Activated T-cell treated with anti-CD3 and anti-CD28 coated beads, Interleukin-2, amount 50 U/mL, for 72 hours (primary cell): ENCODE results near the gene ERC1. TPM values are rescaled to one million over a fixed set of nuclear protein-coding genes. Genes with fewer than 3 reads are reported as not detected.

Experiments
- ATAC-seq, 2 donors: fragments of 150-1000 bp; cut with Tn5 transposase; replicated peaks in 1 of 2; 2 replicates each; pipeline ENCODE4 v1.10.0; 2021; ENCODE audit warnings: moderate library complexity in 2 of 2, mild to moderate bottlenecking in 1 of 2
- DNase-seq, 2 donors: peaks; one replicate each; pipeline ENCODE4 v3.0.0; 2021 to 2022; ENCODE audit warnings: mixed read lengths in 1 of 2
- H3K27ac Mint-ChIP-seq: one replicate; pipeline ENCODE4 v1.8.0; 2022; ENCODE audit warnings: mild to moderate bottlenecking, moderate library complexity, mixed read lengths
- H3K27me3 Mint-ChIP-seq: one replicate; pipeline ENCODE4 v1.8.0; 2022; ENCODE audit warnings: low read depth, mixed read lengths
- H3K36me3 Mint-ChIP-seq, 2 donors: one replicate each; pipeline ENCODE4 v1.8.0; 2022; ENCODE audit warnings: mixed read lengths in 2 of 2, mild to moderate bottlenecking in 1 of 2; ENCODE audit not compliant: insufficient read depth in 2 of 2
- H3K4me1 Mint-ChIP-seq: one replicate; pipeline ENCODE4 v1.8.0; 2022; ENCODE audit warnings: low read depth, mixed read lengths
- H3K4me3 Mint-ChIP-seq, 2 donors: one replicate each; pipeline ENCODE4 v1.8.0; 2022; ENCODE audit warnings: mild to moderate bottlenecking in 2 of 2, mixed read lengths in 2 of 2, moderate library complexity in 2 of 2
- H3K9me3 Mint-ChIP-seq, 2 donors: one replicate each; pipeline ENCODE4 v1.8.0; 2022; ENCODE audit warnings: mixed read lengths in 2 of 2
- total RNA-seq, 2 donors: library from RNA; stranded (reverse); gene quantifications; one replicate each; pipeline ENCODE4 v1.2.3, GENCODE V29; 2022

Gene ERC1
- total RNA-seq, 2 donors from 2014 or later = 27.5 to 28.9 TPM

GRCh38 chr12:1403417-1403816 lies 412.4 kb downstream of the ERC1 start:
- ATAC-seq = no peak

DNA sequence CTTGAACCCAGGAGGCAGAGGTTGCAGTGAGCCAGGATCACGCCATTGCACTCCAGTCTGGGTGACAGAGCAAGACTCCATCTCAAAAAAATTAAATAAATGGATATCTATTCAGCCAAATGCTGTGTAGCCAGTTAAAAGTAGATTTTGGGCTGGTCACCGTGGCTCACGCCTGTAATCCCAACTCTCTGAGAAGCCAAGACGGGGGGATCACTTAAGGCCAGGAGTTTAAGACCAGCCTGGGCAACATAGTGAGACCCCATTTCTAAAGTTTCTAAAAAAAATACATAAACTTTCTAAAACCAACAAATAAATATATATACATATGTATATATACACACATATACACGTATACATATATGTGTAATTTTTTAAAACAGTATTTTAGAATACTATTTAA lies 414.6 kb downstream of the ERC1 start:
- Mint-ChIP-seq H3K27me3 (no peaks in the 10 kb centered on the region), H3K36me3 (no peaks in the 10 kb centered on the region), H3K27ac (no peak overlapping the region), H3K4me3 (no peak overlapping the region), H3K4me1 (no peaks in the 10 kb centered on the region), H3K9me3 (no peaks in the 10 kb centered on the region)
- ATAC-seq (no peak), DNase-seq (no peak)

More at GRCh38 chr12:1403417-1403816, 412.4 kb downstream of the ERC1 start:
- DNase-seq = no peak
- Mint-ChIP-seq H3K4me1 (no peaks in the 10 kb centered on the region), H3K36me3 (no peaks in the 10 kb centered on the region), H3K4me3 (no peak overlapping the region), H3K27me3 (no peaks in the 10 kb centered on the region), H3K9me3 (no peaks in the 10 kb centered on the region), H3K27ac (no peak overlapping the region)

DNA sequence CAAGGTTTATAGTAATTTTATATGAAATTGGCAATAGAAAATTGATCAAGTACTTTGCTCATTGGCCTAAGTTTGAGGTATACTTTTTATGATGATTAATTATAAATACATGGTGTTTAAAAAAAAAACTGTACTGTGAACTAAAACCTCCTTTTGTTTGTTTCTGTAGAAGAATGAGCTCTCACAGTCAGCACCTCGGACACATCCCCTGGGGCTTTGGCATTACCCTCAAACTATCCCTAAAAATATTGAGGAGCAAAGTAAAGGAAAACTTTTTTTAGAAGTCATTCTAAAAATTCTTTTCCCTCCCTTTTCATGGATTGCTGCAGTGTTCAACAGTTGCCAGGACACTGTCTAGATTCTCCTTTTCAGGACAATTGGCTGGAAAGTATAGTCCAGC lies 419.8 kb downstream of the ERC1 start:
- Mint-ChIP-seq H3K4me1 (no peaks in the 10 kb centered on the region), H3K4me3 (no peak overlapping the region), H3K27me3 (no peaks in the 10 kb centered on the region)

DNA sequence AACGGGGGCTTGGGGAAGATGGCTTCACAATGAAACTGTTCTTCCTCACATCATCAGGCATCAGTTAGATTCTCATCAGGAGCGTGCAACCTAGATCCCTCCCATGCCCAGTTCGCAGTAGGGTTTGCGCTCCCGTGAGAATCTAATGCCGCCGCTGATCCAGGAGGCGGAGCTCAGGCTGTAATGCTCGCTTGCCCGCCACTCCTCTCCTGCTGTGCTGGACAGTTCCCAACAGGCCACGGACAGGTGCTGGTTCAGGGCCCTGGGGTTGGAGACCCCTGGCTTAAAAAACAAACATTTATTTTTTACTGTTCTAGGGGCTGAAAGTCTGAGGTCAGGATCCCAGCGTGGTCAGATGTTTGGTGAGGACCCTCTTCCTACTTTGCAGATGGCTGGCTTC lies 422.9 kb downstream of the ERC1 start:
- no peaks in the 10 kb centered on the region for H3K9me3 Mint-ChIP-seq
- H3K36me3 Mint-ChIP-seq = no peaks in the 10 kb centered on the region
- no peaks in the 10 kb centered on the region for H3K27me3 Mint-ChIP-seq
- no peaks in the 10 kb centered on the region for H3K4me1 Mint-ChIP-seq
- no peak for ATAC-seq
- DNase-seq = no peak
- H3K27ac Mint-ChIP-seq = no peak overlapping the region
- H3K4me3 Mint-ChIP-seq = no peak overlapping the region

More for the DNA sequence above, 419.8 kb downstream of the ERC1 start:
- no peaks in the 10 kb centered on the region for H3K9me3 Mint-ChIP-seq
- ATAC-seq (no peak), DNase-seq (no peak)
- H3K36me3 Mint-ChIP-seq = no peaks in the 10 kb centered on the region
- H3K27ac Mint-ChIP-seq = no peak overlapping the region

DNA sequence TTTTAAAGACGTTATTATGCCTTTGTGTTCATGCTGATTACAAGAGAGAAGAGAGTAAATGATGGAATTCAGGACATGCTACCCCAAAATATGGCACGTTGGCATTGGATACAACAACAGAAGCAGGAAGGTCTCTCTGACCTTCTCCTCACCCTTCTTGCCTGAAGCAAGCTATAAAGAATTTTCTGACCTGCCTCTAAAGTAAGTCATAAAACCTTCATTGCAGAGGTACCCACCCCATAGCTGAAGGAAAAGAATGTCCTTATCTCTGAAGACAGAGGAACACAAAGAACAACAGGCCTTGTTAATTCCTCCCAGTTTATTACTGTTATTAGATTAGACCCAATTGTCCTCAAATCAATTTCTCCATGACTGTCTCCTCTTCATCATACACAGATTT lies 427.1 kb downstream of the ERC1 start:
- Mint-ChIP-seq H3K4me1 (peaks cover 11% of the 10 kb centered on the region), H3K4me3 (no peak overlapping the region), H3K9me3 (peaks cover 0 to 9% of the 10 kb centered on the region in 2 donors), H3K27me3 (no peaks in the 10 kb centered on the region), H3K36me3 (peaks cover 19 to 20% of the 10 kb centered on the region in 2 donors), H3K27ac (no peak overlapping the region)
- DNase-seq = no peak
- no peak for ATAC-seq

GRCh38 chr12:1419849-1420371 lies 428.9 kb downstream of the ERC1 start:
- Mint-ChIP-seq H3K27me3 (no peaks in the 10 kb centered on the region), H3K4me3 (no peak overlapping the region), H3K27ac (no peak overlapping the region), H3K9me3 (peaks cover 0 to 10% of the 10 kb centered on the region in 2 donors), H3K36me3 (peaks cover 21 to 25% of the 10 kb centered on the region in 2 donors), H3K4me1 (peaks cover 19% of the 10 kb centered on the region)
- no peak for DNase-seq
- no peak for ATAC-seq

- H3K9me3 Mint-ChIP-seq = peaks cover 0 to 10% of the 10 kb centered on the region in 2 donors
- ATAC-seq (no peak), DNase-seq (no peak)
These were observed 430.2 kb downstream of the ERC1 start for GRCh38 chr12:1421091-1421846.

GRCh38 chr12:1422604-1423315 lies 431.7 kb downstream of the ERC1 start:
- Mint-ChIP-seq H3K9me3 (peaks cover 0 to 10% of the 10 kb centered on the region in 2 donors), H3K27ac (peak overlapping the region; percentile 90), H3K27me3 (no peaks in the 10 kb centered on the region), H3K4me1 (peaks cover 19% of the 10 kb centered on the region), H3K36me3 (peaks cover 21 to 25% of the 10 kb centered on the region in 2 donors), H3K4me3 (peak overlapping the region in 1 of 2 donors; percentile 66)
- peak; percentile 54 to 89 for ATAC-seq
- DNase-seq = peak in 1 of 2 donors; percentile 22

More at GRCh38 chr12:1421091-1421846, 430.2 kb downstream of the ERC1 start:
- Mint-ChIP-seq H3K4me3 (no peak overlapping the region), H3K27me3 (no peaks in the 10 kb centered on the region), H3K36me3 (peaks cover 21 to 25% of the 10 kb centered on the region in 2 donors), H3K4me1 (peaks cover 19% of the 10 kb centered on the region), H3K27ac (no peak overlapping the region)

- peaks cover 19 to 23% of the 10 kb centered on the region in 2 donors for H3K36me3 Mint-ChIP-seq
- no peaks in the 10 kb centered on the region for H3K27me3 Mint-ChIP-seq
- peaks cover 19% of the 10 kb centered on the region for H3K4me1 Mint-ChIP-seq
- DNase-seq (no peak), ATAC-seq (no peak)
- peak overlapping the region; percentile 96 for H3K27ac Mint-ChIP-seq
- peak overlapping the region in 1 of 2 donors; percentile 49 for H3K4me3 Mint-ChIP-seq
- peaks cover 0 to 10% of the 10 kb centered on the region in 2 donors for H3K9me3 Mint-ChIP-seq
These were observed 433.8 kb downstream of the ERC1 start for GRCh38 chr12:1424674-1425395.

DNA sequence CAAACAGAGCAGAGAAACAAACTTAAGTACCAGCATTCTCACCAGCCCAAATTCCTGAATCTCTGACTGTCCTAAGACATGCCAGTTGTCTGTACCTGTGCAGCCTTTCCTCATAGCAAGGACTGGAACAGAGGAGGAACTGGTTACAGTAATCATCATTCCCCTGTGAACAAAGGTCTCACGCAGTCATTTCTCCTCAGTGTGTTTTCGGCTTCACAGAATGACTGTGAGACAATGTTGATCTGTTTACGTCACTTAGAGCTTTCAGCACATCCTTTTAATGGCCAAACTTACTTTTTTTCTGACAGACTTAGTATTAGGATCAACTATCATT lies 434.3 kb downstream of the ERC1 start:
- peak overlapping the region; percentile 88 for H3K27ac Mint-ChIP-seq
- peak overlapping the region in 1 of 2 donors; percentile 49 for H3K4me3 Mint-ChIP-seq
- H3K36me3 Mint-ChIP-seq = peaks cover 19 to 23% of the 10 kb centered on the region in 2 donors
- no peak for DNase-seq
- H3K9me3 Mint-ChIP-seq = peaks cover 0 to 10% of the 10 kb centered on the region in 2 donors
- peaks cover 19% of the 10 kb centered on the region for H3K4me1 Mint-ChIP-seq
- no peaks in the 10 kb centered on the region for H3K27me3 Mint-ChIP-seq
- peak in 1 of 2 donors; percentile 54 for ATAC-seq

GRCh38 chr12:1428671-1429070 lies 437.6 kb downstream of the ERC1 start:
- Mint-ChIP-seq H3K36me3 (peaks cover 0 to 3% of the 10 kb centered on the region in 2 donors), H3K27ac (no peak overlapping the region), H3K4me1 (peaks cover 3% of the 10 kb centered on the region), H3K27me3 (no peaks in the 10 kb centered on the region), H3K4me3 (no peak overlapping the region), H3K9me3 (no peaks in the 10 kb centered on the region)
- DNase-seq = no peak
- no peak for ATAC-seq

DNA sequence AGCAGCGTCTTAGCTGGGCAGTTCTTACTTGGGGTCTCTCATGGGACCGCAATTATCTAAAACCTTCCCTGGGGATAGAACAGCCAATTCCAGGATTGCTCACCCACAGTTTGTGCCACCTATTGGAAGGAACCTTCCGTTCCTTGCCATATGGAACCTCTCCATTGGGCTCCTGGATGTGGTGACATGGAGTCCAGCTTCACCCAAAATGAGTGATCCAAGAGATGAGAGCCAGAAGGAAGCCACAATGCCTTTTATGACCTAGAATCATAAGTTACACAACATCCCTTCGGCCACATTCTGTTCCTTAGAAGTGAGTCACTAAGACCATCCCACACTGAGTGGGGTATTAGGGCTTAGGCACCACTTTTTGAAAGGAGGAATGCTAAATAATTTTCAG lies 439.0 kb downstream of the ERC1 start:
- no peak for ATAC-seq
- Mint-ChIP-seq H3K4me3 (no peak overlapping the region), H3K27ac (peak overlapping the region; percentile 30), H3K27me3 (no peaks in the 10 kb centered on the region), H3K4me1 (no peaks in the 10 kb centered on the region), H3K36me3 (no peaks in the 10 kb centered on the region), H3K9me3 (no peaks in the 10 kb centered on the region)
- DNase-seq = no peak
